Testis (tissue), 2 donors: Measurements from ENCODE around the gene LRP1B.

Experiments used
- CTCF ChIP-seq, 3 experiments: fragments of 450-650 bp in 2 of 3; fragments of 200-600 bp in 1 of 3; sonication (generic) in 1 of 3; IDR thresholded peaks; one replicate each; pipeline ENCODE4 v1.5.1; 2016 to 2019; ENCODE audit warnings: antibody characterized with exemption in 3 of 3, mild to moderate bottlenecking in 2 of 3, moderate library complexity in 1 of 3
- POLR2A ChIP-seq: fragments of 450-650 bp; IDR thresholded peaks from one replicate; pipeline ENCODE4 v1.6.1; 2017; ENCODE audit warnings: antibody characterized with exemption, mild to moderate bottlenecking, moderate library complexity

GRCh38 chr2:140759426-140760156 is 1371.2 kb downstream of the LRP1B start:
- TF ChIP-seq POLR2A (no peak), CTCF (IDR thresholded peaks at IDR 0.05) (no peak)
